ENCODE data around the gene ST7.

DNA sequence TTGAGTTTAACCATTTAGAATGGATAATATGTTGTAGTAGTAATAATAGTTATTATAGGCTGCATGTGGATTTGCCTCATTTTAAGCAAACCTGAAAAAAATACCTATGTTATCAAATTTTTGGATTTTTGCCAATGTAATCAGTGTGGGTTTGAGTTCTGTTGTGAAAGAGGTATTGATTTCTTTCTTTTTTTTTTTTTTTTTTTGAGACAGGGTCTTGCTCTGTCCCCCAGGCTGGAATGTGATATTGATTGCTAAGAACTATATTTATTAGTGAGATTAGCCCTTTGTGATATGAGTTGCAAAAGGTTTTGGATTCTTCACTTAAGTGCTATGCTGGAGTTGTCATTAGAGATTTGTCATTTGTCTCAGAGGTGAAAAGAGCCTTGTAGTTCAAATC, 124.4 kb downstream of the ST7 start:
- TF ChIP-seq ZNF274 (IDR thresholded peaks at IDR 0.05; ENCODE audit: low read depth, low read length), result no peak
- no peak for TF ChIP-seq SUZ12 (IDR thresholded peaks at IDR 0.05; ENCODE audit: extremely low read depth, insufficient read depth, insufficient read length)
- TF ChIP-seq YY1 (IDR thresholded peaks at IDR 0.05; ENCODE audit: insufficient read depth, insufficient read length), result no peak
